SK-N-SH treated with all-trans-retinoic acid at 6 μM for 48 hours (cell line): Measurements from ENCODE around the gene ARHGEF12.

Experiments used
- ATAC-seq: fragments of 200-7000 bp; cut with Tn5 transposase; 3 replicates; pipeline ENCODE4 v1.9.1; 2020; ENCODE audit warnings: mild to moderate bottlenecking, moderate library complexity
- ARNTL ChIP-seq: fragments of 450-650 bp; formaldehyde crosslinking; IDR thresholded peaks from 2 replicates; pipeline ENCODE4 v1.5.0; 2020; ENCODE audit warnings: low read depth, mild to moderate bottlenecking, moderate library complexity, borderline replicate concordance
- BACH2 ChIP-seq: fragments of 250-450 bp; sonication (Bioruptor Pico); IDR thresholded peaks from 2 replicates; pipeline ENCODE4 v1.9.0; 2021; ENCODE audit warnings: mild to moderate bottlenecking, borderline replicate concordance
- CREB5 ChIP-seq: fragments of 250-450 bp; sonication (Bioruptor Pico); IDR thresholded peaks from 2 replicates; pipeline ENCODE4 v1.5.1; 2020; ENCODE audit warnings: low read depth, mild to moderate bottlenecking, moderate library complexity
- CSDC2 ChIP-seq: fragments of 250-450 bp; sonication (Bioruptor Pico); IDR thresholded peaks from 2 replicates; pipeline ENCODE4 v1.5.0; 2020; ENCODE audit warnings: mild to moderate bottlenecking, moderate library complexity
- CSRNP3 ChIP-seq: fragments of 250-450 bp; sonication (Bioruptor Pico); IDR thresholded peaks from 2 replicates; pipeline ENCODE4 v1.5.1; 2021; ENCODE audit warnings: mild to moderate bottlenecking, moderate library complexity
- ESRRG ChIP-seq: fragments of 250-450 bp; sonication (Bioruptor Pico); IDR thresholded peaks from 2 replicates; pipeline ENCODE4 v1.6.1; 2021; ENCODE audit warnings: mild to moderate bottlenecking
- GLIS3 ChIP-seq: fragments of 250-450 bp; sonication (Bioruptor Pico); IDR thresholded peaks from 2 replicates; pipeline ENCODE4 v1.5.0; 2020; ENCODE audit warnings: mild to moderate bottlenecking, moderate library complexity
- OSR1 ChIP-seq: fragments of 250-450 bp; sonication (Bioruptor Pico); IDR thresholded peaks from 2 replicates; pipeline ENCODE4 v1.8.0; 2022; ENCODE audit warnings: moderate library complexity, mild to moderate bottlenecking, inconsistent platforms
- PATZ1 ChIP-seq: fragments of 250-450 bp; sonication (Bioruptor Pico); IDR thresholded peaks from 2 replicates; pipeline ENCODE4 v1.8.0; 2020; ENCODE audit warnings: mild to moderate bottlenecking, moderate library complexity, borderline replicate concordance
- POU6F1 ChIP-seq: fragments of 250-450 bp; sonication (Bioruptor Pico); IDR thresholded peaks from 2 replicates; pipeline ENCODE4 v1.8.0; 2021; ENCODE audit warnings: low read depth, mild to moderate bottlenecking, moderate library complexity, borderline replicate concordance
- SNAI2 ChIP-seq: fragments of 250-450 bp; sonication (Bioruptor Pico); IDR thresholded peaks from 2 replicates; pipeline ENCODE4 v1.5.0; 2020; ENCODE audit warnings: mild to moderate bottlenecking, moderate library complexity
- TCF4 ChIP-seq: fragments of 250-450 bp; sonication (Bioruptor Pico); IDR thresholded peaks from 2 replicates; pipeline ENCODE4 v1.8.0; 2021; ENCODE audit warnings: mild to moderate bottlenecking, moderate library complexity, borderline replicate concordance
- TOX ChIP-seq: fragments of 250-450 bp; sonication (Bioruptor Pico); IDR thresholded peaks from 2 replicates; pipeline ENCODE4 v1.8.0; 2021; ENCODE audit warnings: mild to moderate bottlenecking, moderate library complexity, borderline replicate concordance
- TSHZ2 ChIP-seq: fragments of 250-450 bp; sonication (Bioruptor Pico); IDR thresholded peaks from 2 replicates; pipeline ENCODE4 v1.5.0; 2020; ENCODE audit warnings: mild to moderate bottlenecking, moderate library complexity
- ZC3H10 ChIP-seq: fragments of 250-450 bp; sonication (Bioruptor Pico); IDR thresholded peaks from 2 replicates; pipeline ENCODE4 v1.5.1; 2021; ENCODE audit warnings: mild to moderate bottlenecking, moderate library complexity
- ZFP3 ChIP-seq: fragments of 250-450 bp; sonication (Bioruptor Pico); IDR thresholded peaks from 2 replicates; pipeline ENCODE4 v1.5.0; 2020; ENCODE audit warnings: mild to moderate bottlenecking, moderate library complexity
- ZFP30 ChIP-seq: fragments of 450-650 bp; formaldehyde crosslinking; IDR thresholded peaks from 2 replicates; pipeline ENCODE4 v1.5.0; 2022; ENCODE audit warnings: mild to moderate bottlenecking, moderate library complexity
- ZNF565 ChIP-seq: fragments of 450-650 bp; formaldehyde crosslinking; conservative IDR thresholded peaks from 2 replicates; pipeline ENCODE4 v1.5.0; 2020; ENCODE audit warnings: low read depth, mild to moderate bottlenecking, moderate library complexity
- ZNF70 ChIP-seq: fragments of 450-650 bp; formaldehyde crosslinking; IDR thresholded peaks from 2 replicates; pipeline ENCODE4 v1.5.0; 2020; ENCODE audit warnings: mild to moderate bottlenecking, moderate library complexity
- ZNF8 ChIP-seq: fragments of 450-650 bp; formaldehyde crosslinking; IDR thresholded peaks from 2 replicates; pipeline ENCODE4 v1.5.0; 2020; ENCODE audit warnings: mild to moderate bottlenecking, moderate library complexity

The ARHGEF12 gene

GRCh38 chr11:120467627-120468026, 131.4 kb downstream of the ARHGEF12 start:
- ATAC-seq = peak; percentile 51; the same call in 2 of the 3 replicates

GRCh38 chr11:120471131-120471530, 134.9 kb downstream of the ARHGEF12 start:
- TF ChIP-seq ZNF8 (CRISPR knock-in tag) = no peak
- TF ChIP-seq ZFP3 (CRISPR knock-in tag) = no peak
- no peak for TF ChIP-seq CSRNP3 (CRISPR knock-in tag)
- no peak for TF ChIP-seq GLIS3
- TF ChIP-seq CSDC2 (CRISPR knock-in tag) = no peak
- TF ChIP-seq TCF4 (CRISPR knock-in tag) = no peak
- TF ChIP-seq ARNTL (CRISPR knock-in tag) = no peak
- no peak for TF ChIP-seq CREB5 (CRISPR knock-in tag)
- TF ChIP-seq ZNF565 (CRISPR knock-in tag) = no peak
- TF ChIP-seq ZFP30 (CRISPR knock-in tag) = no peak
- TF ChIP-seq OSR1 (CRISPR knock-in tag) = no peak
- no peak for TF ChIP-seq ESRRG (CRISPR knock-in tag)
- TF ChIP-seq SNAI2 (CRISPR knock-in tag) = no peak
- ATAC-seq = peak; percentile 84

More at GRCh38 chr11:120467627-120468026, 131.4 kb downstream of the ARHGEF12 start:
- TF ChIP-seq CREB5 (CRISPR knock-in tag) (no peak), GLIS3 (no peak), TSHZ2 (no peak), POU6F1 (CRISPR knock-in tag) (no peak), ZFP3 (CRISPR knock-in tag) (no peak), ZC3H10 (CRISPR knock-in tag) (no peak), PATZ1 (CRISPR knock-in tag) (no peak), TCF4 (CRISPR knock-in tag) (no peak), ZFP30 (CRISPR knock-in tag) (no peak), ESRRG (CRISPR knock-in tag) (no peak), BACH2 (CRISPR knock-in tag) (no peak), ZNF70 (CRISPR knock-in tag) (no peak)

- TF ChIP-seq TCF4 (CRISPR knock-in tag) (no peak), GLIS3 (no peak), ZC3H10 (CRISPR knock-in tag) (no peak), TOX (CRISPR knock-in tag) (no peak), ZNF565 (CRISPR knock-in tag) (no peak)
- no peak for ATAC-seq
Measured at GRCh38 chr11:120471994-120472393, 135.8 kb downstream of the ARHGEF12 start.
